Upper lobe of right lung (tissue), 1 donor: Measurements from ENCODE around the gene FIBCD1. TPM values are rescaled to one million over a fixed set of nuclear protein-coding genes. Genes with fewer than 3 reads are reported as not detected.
A peak's percentile ranks its signal among the peaks of the same experiment; 100 is the strongest.

Source experiments
- ATAC-seq: fragments of 200-7000 bp; cut with Tn5 transposase; one replicate; pipeline ENCODE4 v1.9.1; 2020; ENCODE audit warnings: mild to moderate bottlenecking, moderate library complexity
- DNase-seq: peaks from one replicate; pipeline ENCODE4 v3.0.0-alpha.2; 2020
- H3K27ac ChIP-seq: fragments of 200-600 bp; one replicate; pipeline ENCODE4 v1.8.0; 2022
- H3K27me3 ChIP-seq: fragments of 200-600 bp; one replicate; pipeline ENCODE4 v1.8.0; 2022; ENCODE audit warnings: mild to moderate bottlenecking
- H3K36me3 ChIP-seq: fragments of 200-600 bp; one replicate; pipeline ENCODE4 v1.8.0; 2022
- H3K4me1 ChIP-seq: fragments of 200-600 bp; one replicate; pipeline ENCODE4 v1.8.0; 2022
- H3K4me3 ChIP-seq: fragments of 200-600 bp; one replicate; pipeline ENCODE4 v1.8.0; 2022; ENCODE audit warnings: mild to moderate bottlenecking
- H3K9me3 ChIP-seq: fragments of 200-600 bp; one replicate; pipeline ENCODE4 v1.8.0; 2022
- intact Hi-C: fragments of 100-400 bp; cut with DNase I; formaldehyde crosslinking; loops from one replicate; pipeline ENCODE4 v1.11.0; 2022
- total RNA-seq: library from RNA; stranded (reverse); fragmentation: NEBNext Ultra II Directional; extraction: Animal tissue kit (Norgen Biotek cat#: 25700); gene quantifications from one replicate; pipeline ENCODE4 v1.2.1, GENCODE V29; 2021
- TF ChIP-seq, protein P1 (sequence below): fragments of 200-600 bp; IDR thresholded peaks from one replicate; pipeline ENCODE4 v1.8.0; 2022; ENCODE audit warnings: antibody characterized with exemption
- donor health status: DM: no; HTN: yes; CAD: no; lungs with severe emphysema.

Gene FIBCD1
- total RNA-seq, 1 donor from 2014 or later, result 2.7 TPM

- peaks cover 48% of the 10 kb centered on the region for H3K27me3 ChIP-seq
- H3K9me3 ChIP-seq, result no peaks in the 10 kb centered on the region
- H3K4me3 ChIP-seq, result no peak overlapping the region
- peaks cover 10% of the 10 kb centered on the region for H3K4me1 ChIP-seq
- DNase-seq, result no peak
- TF ChIP-seq, protein P1, sequence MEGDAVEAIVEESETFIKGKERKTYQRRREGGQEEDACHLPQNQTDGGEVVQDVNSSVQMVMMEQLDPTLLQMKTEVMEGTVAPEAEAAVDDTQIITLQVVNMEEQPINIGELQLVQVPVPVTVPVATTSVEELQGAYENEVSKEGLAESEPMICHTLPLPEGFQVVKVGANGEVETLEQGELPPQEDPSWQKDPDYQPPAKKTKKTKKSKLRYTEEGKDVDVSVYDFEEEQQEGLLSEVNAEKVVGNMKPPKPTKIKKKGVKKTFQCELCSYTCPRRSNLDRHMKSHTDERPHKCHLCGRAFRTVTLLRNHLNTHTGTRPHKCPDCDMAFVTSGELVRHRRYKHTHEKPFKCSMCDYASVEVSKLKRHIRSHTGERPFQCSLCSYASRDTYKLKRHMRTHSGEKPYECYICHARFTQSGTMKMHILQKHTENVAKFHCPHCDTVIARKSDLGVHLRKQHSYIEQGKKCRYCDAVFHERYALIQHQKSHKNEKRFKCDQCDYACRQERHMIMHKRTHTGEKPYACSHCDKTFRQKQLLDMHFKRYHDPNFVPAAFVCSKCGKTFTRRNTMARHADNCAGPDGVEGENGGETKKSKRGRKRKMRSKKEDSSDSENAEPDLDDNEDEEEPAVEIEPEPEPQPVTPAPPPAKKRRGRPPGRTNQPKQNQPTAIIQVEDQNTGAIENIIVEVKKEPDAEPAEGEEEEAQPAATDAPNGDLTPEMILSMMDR, result no peak
- H3K36me3 ChIP-seq, result no peaks in the 10 kb centered on the region
- intact Hi-C loops, result no loop called here
- ATAC-seq, result no peak
- H3K27ac ChIP-seq, result no peak overlapping the region
Observed at GRCh38 chr9:130943221-130943620, 4.2 kb upstream of the FIBCD1 start.

DNA sequence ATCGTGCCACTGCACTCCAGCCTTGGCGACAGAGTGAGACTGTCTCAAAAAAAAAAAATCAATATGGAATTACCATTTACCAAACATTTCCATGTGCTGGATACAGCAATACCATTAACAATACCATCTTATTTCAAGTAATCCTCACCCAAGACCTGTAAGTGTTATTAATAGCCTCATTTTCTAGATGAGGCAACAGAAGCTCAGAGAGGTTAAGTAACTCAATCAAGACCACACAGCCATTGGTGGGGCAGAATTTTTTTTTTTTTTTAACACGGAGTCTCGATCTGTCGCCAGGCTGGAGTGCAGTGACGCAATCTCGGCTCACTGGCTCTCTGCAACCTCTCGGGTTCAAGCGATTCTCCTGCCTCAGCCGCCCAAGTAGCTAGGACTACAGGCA lies 3.6 kb upstream of the FIBCD1 start:
- Histone ChIP-seq H3K36me3 (no peaks in the 10 kb centered on the region), H3K9me3 (no peaks in the 10 kb centered on the region), H3K4me1 (peaks cover 14% of the 10 kb centered on the region), H3K27ac (no peak overlapping the region), H3K4me3 (no peak overlapping the region), H3K27me3 (peaks cover 54% of the 10 kb centered on the region)
- TF ChIP-seq, protein P1, result no peak
- ATAC-seq (no peak), DNase-seq (no peak)
- intact Hi-C loops, result no loop called here

- Histone ChIP-seq H3K4me1 (peaks cover 17% of the 10 kb centered on the region), H3K4me3 (no peak overlapping the region), H3K27ac (no peak overlapping the region), H3K36me3 (no peaks in the 10 kb centered on the region), H3K9me3 (no peaks in the 10 kb centered on the region), H3K27me3 (peaks cover 60% of the 10 kb centered on the region)
- ATAC-seq, result no peak
- intact Hi-C loops, result no loop called here
- DNase-seq, result no peak
- TF ChIP-seq, protein P1, result no peak
Observed at GRCh38 chr9:130942084-130942483, 3.0 kb upstream of the FIBCD1 start.

DNA sequence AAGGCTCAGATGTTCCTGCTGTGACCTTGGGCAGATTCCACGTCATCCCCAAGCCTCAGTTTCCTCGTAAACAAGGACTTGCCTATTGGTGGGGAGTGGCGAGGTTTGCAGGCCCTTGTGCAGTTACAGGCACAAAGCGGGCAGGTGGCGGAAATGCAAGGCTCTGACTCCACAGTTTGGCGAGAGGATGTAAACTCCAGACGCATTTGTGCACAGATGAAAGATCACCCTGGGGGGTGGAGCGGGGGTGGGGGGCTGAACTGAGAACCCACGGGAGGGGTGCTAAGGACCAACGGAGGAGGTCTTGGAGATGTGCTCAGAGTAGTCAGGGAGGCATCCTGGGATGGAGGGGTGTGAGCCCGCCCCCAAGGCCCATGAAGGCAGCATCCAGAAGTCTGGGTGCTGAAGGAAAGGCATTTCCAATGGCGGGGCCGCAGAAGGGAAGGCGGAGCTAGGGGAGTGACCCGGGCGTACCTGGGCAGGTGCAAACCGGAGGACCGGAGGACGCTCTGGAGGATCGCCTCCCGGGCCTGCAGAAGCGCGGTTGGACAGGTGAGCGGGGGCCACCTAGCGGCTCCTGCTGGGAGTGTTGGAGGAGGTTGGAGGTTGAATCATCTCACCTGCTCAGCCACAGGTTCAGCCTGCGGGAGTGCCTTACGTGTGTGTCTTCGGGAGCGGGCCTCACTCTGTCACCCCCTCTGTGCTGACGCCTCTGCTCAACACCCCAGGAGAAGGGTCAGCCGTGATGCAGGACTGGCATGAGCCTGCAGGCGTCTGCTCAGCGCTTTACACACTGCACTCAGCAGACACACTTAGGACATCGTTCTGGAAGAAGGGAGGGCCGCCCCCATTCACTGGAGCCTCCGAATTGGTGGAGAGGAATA lies 1.9 kb upstream of the FIBCD1 start:
- peak; percentile 90 for ATAC-seq
- Histone ChIP-seq H3K4me3 (no peak overlapping the region), H3K36me3 (no peaks in the 10 kb centered on the region), H3K27ac (no peak overlapping the region), H3K27me3 (peaks cover 69% of the 10 kb centered on the region), H3K9me3 (no peaks in the 10 kb centered on the region), H3K4me1 (peaks cover 17% of the 10 kb centered on the region)
- TF ChIP-seq, protein P1, result peak; percentile 77
- intact Hi-C loops, result no loop called here
- DNase-seq, result peak; percentile 90

DNA sequence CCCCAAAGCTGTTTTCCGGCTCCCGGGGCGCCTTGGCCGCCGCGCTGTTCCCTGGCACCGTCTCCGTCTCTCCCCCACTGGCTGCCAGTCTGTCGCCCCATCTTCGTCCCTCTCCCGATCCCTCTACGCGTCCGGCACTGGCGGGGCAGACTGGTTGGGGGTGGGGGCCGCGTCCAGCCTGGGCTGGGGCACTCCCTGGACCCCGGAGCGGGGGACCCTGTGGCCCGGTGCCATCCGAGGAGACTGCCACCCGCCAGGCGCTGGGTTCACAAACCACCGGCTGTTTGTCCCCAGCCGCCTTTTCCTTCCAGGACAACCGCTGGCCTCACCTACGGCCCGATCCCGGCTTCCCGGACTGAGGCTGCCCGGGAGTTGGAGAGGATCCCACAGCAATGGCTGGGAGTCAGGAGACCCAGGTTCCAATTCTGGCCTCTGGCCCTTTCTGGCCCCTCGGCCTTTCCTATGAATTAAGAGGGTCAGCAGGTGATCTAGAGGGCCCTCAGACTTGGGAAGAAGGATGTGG lies 1.0 kb upstream of the FIBCD1 start:
- TF ChIP-seq, protein P1, result no peak
- intact Hi-C loops, result no loop called here
- Histone ChIP-seq H3K27me3 (peaks cover 75% of the 10 kb centered on the region), H3K27ac (no peak overlapping the region), H3K4me3 (no peak overlapping the region), H3K9me3 (no peaks in the 10 kb centered on the region), H3K4me1 (peaks cover 17% of the 10 kb centered on the region), H3K36me3 (no peaks in the 10 kb centered on the region)
- DNase-seq, result no peak
- no peak for ATAC-seq
